NCI-H187 (cell line): ENCODE data around the gene PROCA1.
A peak's percentile ranks its signal among the peaks of the same experiment; 100 is the strongest.

Experiments used
- DNase-seq, 2 experiments: peaks; one replicate each; lab custom pipeline; 2025; lab: John Stamatoyannopoulos, UW

Gene PROCA1, protein sequence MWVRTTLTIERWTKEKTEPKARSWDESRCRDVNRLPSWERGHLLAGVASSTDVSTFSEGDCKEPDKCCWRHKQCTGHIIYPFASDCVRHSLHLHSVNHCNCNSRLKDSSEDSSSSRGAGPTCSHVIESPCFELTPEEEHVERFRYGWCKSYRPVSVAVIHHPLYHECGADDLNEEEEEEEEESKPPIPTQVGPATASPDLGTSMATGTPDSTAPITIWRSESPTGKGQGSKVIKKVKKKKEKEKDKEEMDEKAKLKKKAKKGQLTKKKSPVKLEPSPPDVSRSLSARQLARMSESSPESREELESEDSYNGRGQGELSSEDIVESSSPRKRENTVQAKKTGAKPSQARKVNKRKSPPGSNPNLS

DNA sequence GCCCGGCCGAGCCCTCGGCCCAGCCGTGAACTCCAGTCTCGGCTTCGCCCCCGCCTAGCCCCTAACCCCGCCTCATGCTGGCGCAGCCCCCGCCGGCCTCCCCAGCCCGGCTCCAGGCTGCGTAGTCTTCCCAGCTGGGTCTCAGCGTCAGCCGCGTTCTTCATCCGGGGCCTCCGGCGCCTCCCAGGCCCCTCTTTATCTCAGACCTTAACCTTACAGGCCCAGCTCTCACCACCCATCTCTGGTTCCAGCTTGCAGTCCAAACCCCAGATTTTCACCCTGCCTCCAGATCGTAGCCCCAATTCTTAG, at the start of gene PROCA1:
Gene PROCA1 (minus strand): TSS at position 166 of the 309 bp plus-strand sequence. CDS start 228 bp downstream, outside the sequence.
- DNase-seq = no peak

DNA sequence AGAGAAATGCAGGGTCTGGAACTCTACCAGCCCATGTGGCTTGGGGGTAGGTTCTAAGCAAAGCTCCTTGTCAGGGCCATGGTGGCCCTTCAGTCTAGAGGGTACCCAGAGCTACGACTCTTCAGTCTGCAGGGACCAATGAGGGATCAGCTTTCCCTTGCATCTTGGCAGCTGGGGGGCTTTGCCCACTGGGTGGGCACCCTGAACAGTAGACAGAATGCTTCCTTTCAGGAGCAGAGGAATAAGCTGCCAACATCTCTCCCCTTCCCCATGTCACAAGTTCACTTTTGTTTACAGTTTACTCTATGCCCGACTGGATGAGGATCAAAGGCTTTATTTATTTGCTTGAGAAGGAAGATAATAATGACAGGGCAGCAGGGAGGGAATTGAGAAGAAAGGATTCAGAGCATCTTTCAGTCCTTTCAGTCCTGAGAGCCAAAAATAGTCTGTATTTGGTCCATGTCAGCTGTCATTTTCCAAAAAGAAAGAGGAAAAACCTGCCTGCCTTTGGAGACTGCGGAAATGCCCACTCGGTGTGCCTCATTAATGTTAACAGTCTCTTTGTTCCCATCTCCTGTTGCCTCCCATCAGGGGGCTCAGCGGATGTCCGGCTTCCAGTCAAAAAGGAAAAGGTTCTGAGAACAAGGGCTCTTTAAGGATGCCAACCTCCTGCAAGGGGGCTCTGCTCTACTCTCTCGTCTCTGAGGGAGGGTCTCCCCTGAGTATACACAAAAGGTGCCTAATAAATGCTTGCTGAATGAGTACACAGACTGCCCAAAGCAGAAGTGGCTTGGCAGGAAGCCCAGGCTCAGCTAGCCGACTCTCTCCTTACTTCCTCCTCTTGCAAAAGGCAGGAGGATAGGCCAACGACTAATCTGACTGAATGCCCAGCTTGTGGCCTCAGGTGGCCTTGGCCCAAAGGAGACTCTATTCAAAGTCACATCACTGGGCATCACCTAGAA, 49.2 kb upstream of the PROCA1 start:
- DNase-seq = no peak

DNA sequence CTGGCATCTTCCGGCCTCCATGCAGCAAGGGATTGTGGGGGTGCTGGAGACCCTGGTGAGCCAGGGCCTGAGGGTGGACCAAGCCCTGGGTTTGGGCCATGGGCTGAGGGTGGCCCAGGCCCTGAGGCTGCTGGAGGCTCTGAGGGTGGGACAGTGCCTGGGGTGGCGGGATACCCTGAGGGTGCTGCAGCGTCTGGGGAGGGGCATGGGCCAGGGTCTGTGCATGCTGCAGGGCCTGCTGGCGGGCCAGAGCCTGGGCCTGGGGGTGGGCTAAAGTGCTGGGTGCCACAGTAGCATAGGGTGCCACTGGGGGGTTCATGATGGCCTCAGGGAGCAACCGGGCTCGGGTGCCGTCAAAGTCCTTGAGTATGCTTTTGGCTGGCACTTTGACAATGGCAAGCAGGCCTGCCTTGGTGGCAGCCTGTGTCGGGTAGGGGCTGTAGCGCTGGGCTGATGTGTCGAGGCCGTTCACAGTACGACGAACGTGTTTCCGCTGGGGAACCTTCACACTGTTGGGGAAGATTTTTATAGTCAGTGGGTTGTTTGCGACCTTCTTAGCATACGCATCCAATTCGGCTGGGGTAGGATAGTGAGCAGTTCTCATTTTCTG, 47.7 kb upstream of the PROCA1 start:
- DNase-seq = no peak

GRCh38 chr17:28758411-28759121, 46.9 kb upstream of the PROCA1 start:
- no peak for DNase-seq

DNA sequence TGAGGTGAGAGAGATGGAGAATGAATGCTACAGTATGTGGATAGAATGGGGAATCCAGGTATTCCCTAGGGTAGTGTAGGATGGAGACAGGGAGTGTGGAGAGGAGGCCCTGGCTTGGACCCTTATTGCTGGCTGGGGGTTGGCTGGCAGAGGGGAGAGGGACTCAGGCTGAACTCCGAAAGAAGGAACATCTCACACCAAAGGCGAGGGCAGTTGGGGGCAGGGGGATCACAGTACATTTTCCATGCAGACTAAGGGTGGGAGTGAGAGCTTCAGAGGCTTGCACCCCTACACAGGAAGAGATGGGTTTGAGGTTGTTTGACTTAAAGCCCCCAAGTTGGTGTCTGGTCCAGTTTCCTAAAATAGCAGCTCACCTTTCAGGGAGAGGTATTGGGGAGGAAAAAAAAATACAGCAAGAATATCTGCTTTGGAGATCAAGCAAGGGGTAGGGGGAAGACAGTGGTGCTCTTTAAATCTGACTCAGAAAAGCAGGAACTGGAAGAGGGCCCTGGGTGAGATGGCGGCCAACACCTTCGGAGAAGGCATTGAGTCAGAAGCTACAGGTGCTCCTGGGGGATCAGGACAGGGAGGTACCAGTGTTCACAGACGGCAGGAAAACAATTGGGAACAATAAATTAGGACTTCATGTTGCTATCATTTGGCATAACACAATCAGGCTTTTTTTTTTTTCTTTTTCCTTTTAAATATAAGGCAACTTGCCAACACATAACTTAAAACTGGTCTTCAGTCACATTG, 44.5 kb upstream of the PROCA1 start:
- DNase-seq = no peak

GRCh38 chr17:28755486-28755885, 43.8 kb upstream of the PROCA1 start:
- no peak for DNase-seq

- DNase-seq = no peak
These were observed 40.1 kb upstream of the PROCA1 start for GRCh38 chr17:28751600-28752366.

- peak; percentile 78 to 87 for DNase-seq
These were observed 38.7 kb upstream of the PROCA1 start for GRCh38 chr17:28750178-28751047.

DNA sequence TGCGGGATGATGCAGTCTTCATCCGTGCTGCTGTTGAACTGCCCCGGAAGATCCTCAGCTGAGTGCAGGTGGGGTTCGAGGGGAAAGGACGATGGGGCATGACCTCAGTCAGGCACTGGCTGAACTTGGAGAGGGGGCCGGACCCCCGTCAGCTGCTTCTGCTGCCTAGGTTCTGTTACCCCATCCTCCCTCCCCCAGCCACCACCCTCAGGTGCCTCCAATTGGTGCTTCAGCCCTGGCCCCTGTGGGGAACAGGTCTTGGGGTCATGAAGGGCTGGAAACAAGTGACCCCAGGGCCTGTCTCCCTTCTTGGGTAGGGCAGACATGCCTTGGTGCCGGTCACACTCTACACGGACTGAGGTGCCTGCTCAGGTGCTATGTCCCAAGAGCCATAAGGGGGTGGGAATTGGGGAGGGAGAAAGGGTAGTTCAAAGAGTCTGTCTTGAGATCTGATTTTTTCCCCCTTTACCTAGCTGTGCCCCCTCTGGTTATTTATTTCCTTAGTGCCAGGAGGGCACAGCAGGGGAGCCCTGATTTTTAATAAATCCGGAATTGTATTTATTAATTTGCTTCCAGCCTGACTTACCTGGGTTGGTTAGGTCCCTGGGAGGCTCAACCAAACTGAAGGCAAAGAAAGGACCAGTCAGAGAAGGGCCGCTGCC, 38.0 kb upstream of the PROCA1 start:
- DNase-seq = no peak

- DNase-seq = no peak
These were observed 37.3 kb upstream of the PROCA1 start for GRCh38 chr17:28748852-28749515.

DNA sequence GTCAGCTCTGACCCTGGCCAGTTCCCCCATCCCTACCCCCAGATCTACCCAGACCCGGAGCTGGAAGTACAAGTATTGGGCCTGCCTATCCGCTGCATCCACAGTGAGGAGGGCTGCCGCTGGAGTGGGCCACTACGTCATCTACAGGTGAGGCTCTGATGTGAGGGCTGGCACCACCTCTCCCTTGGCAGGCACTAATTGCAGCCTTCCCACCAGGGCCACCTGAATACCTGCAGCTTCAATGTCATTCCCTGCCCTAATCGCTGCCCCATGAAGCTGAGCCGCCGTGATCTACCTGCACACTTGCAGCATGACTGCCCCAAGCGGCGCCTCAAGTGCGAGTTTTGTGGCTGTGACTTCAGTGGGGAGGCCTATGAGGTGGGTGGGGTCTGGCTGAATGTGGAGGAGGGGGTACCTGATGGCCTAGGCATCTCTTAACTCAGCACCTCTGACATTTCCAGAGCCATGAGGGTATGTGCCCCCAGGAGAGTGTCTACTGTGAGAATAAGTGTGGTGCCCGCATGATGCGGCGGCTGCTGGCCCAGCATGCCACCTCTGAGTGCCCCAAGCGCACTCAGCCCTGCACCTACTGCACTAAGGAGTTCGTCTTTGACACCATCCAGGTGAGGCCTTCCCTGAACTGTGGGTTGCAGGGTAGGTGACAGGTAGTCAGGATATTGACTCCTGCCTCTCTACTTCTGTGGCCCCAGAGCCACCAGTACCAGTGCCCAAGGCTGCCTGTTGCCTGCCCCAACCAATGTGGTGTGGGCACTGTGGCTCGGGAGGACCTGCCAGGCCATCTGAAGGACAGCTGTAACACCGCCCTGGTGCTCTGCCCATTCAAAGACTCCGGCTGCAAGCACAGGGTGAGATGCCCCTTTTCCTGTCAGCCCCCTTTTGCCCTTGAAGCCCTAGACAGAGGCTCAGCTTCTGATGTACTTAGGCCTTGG, 36.4 kb upstream of the PROCA1 start:
- no peak for DNase-seq

GRCh38 chr17:28747051-28747691, 35.5 kb upstream of the PROCA1 start:
- DNase-seq = no peak

- no peak for DNase-seq
These were observed 34.9 kb upstream of the PROCA1 start for GRCh38 chr17:28746611-28747050.

GRCh38 chr17:28745786-28746411, 34.2 kb upstream of the PROCA1 start:
- DNase-seq = no peak

DNA sequence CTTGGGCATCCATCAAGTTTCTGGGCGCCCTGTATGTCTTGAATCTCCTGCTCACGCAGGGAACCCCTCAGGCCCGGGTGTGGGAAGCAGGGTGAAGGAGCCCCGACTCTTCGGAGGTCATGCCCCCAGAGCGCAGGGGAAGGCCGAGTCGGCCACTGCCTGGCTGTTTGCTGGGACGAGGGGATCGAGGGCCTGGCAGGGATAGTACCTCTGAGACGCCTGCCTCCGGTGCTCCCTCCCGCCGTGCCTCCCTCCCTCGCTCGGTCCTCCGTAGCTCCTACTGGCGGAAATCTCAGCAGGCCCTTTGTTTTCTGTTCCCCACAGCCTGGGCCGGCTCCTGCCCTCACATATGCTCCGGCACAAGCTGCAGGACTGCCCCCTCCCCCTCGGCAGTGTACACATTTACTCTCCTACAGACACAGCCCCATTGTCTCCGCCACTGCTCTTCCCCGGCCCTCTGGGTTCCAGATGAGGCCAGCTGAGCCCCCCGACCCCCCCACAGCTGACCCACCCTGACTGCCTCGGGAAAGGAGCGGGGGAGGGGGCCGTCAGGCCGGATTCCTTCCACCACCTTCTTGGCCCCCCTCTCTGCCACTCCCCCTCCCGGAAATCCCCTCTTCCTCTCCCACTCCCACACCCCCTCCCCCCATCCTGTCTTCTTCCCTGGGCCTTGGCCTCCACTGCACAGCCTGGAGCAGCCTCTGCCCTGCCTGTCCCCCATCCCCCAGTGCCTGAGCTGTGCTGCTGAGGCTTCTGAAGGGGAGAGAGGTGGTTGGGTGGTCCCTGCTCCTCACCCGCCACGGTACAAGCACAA, 33.5 kb upstream of the PROCA1 start:
- DNase-seq = peak in 1 of 2 experiments; percentile 23
